LNCaP clone FGC (cell line): ENCODE measurements around the gene ZSWIM2.

Source experiments
- DNase-seq: peaks from one replicate; pipeline ENCODE4 v3.0.0-alpha.2; 2011; ENCODE audit warnings: low read depth
- H3K4me3 ChIP-seq: 2 replicates; pipeline ENCODE4 v1.5.1; 2011; ENCODE audit warnings: mild to moderate bottlenecking, low read depth, low read length, control low read depth
- TF ChIP-seq, protein P1 (sequence below): IDR thresholded peaks from 2 replicates; pipeline ENCODE4 v1.5.1; 2012; ENCODE audit warnings: mild to moderate bottlenecking; ENCODE audit not compliant: control insufficient read depth, insufficient read depth; ENCODE audit errors: extremely low read depth

ZSWIM2 gene

DNA sequence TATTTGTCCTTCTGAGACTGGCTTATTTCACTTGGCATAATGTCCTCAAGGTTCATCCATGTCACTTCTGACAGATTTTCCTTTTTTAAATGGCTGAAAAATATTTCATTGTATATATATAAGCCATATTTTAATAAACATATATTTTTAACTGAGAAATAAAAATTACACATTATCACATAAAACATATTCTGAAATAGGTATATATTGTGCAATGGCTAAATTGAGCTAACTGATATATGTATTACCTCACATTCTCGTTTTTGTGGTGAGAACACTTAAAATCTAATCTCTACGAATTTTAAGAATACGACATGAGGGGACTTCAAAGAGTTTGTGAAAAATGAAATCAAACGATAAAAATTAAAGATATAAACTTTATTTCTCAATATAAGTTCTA is 25.7 kb upstream of the ZSWIM2 start:
- TF ChIP-seq, protein P1, sequence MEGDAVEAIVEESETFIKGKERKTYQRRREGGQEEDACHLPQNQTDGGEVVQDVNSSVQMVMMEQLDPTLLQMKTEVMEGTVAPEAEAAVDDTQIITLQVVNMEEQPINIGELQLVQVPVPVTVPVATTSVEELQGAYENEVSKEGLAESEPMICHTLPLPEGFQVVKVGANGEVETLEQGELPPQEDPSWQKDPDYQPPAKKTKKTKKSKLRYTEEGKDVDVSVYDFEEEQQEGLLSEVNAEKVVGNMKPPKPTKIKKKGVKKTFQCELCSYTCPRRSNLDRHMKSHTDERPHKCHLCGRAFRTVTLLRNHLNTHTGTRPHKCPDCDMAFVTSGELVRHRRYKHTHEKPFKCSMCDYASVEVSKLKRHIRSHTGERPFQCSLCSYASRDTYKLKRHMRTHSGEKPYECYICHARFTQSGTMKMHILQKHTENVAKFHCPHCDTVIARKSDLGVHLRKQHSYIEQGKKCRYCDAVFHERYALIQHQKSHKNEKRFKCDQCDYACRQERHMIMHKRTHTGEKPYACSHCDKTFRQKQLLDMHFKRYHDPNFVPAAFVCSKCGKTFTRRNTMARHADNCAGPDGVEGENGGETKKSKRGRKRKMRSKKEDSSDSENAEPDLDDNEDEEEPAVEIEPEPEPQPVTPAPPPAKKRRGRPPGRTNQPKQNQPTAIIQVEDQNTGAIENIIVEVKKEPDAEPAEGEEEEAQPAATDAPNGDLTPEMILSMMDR, result no peak
- DNase-seq, result no peak
- no peak overlapping the region for H3K4me3 ChIP-seq

GRCh38 chr2:186871881-186872280 is 22.9 kb upstream of the ZSWIM2 start:
- no peak for DNase-seq
- TF ChIP-seq, protein P1, result no peak
- H3K4me3 ChIP-seq, result no peak overlapping the region

- no peak overlapping the region for H3K4me3 ChIP-seq
- TF ChIP-seq, protein P1, result no peak
- peak; percentile 19 for DNase-seq
Measured at GRCh38 chr2:186868344-186868743, 19.4 kb upstream of the ZSWIM2 start.

DNA sequence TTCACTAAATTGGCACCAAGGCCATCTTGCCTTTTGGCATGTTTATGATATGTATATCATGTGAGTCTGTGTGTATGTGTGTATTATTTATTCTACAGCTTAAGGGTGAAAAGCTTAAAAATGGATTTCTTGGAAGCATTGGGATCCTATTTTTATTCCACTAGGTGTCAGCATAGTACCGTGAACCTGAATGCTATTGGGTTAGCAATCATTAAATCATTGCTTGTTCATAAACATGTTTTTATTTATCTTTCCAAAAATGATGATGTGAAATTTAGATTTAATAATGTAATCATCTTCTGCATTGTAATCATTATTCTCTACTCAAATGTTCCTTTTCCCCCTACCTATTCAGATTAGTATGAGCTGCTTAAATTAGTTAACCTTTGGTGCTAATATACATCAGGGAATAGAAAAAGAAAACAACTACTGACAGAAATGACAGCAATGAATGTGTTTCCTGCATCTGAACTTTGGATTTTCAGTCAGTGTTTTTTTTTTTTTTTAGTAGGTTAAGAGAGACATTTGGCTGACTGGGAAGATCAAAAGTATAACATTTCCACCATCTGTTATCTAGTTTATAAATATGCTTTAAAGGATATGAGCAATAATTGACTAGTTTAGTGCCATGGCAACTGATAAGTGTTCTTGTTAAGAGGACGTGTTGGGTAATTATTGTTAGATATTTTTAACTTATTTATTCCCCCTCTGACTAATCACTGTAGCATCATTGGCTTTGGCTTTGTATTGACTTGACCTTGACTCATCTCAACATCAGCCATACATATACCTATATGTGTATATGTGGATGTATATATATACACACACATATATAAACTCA is 14.1 kb upstream of the ZSWIM2 start:
- TF ChIP-seq, protein P1, result peak; percentile 61
- H3K4me3 ChIP-seq, result no peak overlapping the region
- DNase-seq, result no peak

DNA sequence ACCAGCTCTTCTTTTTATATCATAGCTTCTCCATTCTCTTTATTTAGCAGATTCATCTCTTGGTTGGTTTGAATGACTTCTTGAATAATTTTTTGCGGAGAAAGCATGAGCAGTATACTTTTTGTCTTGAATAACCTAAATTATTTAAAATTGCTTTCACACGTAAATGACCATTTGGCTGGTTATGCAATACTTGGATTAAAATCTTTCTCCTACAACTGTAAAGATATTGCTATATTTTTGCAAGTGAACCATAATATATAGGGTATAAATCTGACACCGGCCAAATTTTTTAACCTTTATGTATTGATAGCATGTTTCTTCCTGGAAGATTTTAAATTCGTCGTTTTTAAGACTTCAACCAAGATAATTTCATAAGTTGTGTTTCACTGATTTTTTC is 6.2 kb upstream of the ZSWIM2 start:
- DNase-seq, result no peak
- TF ChIP-seq, protein P1, result no peak
- H3K4me3 ChIP-seq, result no peak overlapping the region

DNA sequence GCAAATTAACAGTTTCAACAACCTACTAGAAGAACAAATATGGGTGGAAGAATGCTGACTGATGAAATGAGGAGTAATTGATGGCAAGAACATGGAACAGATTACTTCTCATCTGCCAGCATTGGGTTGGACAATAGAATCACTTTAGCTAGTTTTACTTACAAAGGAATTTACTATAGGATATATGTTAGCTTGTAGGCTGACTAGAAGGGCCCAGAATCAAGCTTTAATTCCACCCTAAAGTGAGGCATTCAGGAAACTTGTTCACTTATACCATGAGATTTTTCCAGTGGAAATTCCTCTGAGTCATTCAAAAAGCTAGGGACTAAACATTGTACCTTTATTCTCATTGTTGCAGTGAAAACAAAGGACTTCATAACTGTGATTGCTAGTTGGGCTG is 5.0 kb upstream of the ZSWIM2 start:
- no peak overlapping the region for H3K4me3 ChIP-seq
- no peak for DNase-seq
- TF ChIP-seq, protein P1, result no peak

DNA sequence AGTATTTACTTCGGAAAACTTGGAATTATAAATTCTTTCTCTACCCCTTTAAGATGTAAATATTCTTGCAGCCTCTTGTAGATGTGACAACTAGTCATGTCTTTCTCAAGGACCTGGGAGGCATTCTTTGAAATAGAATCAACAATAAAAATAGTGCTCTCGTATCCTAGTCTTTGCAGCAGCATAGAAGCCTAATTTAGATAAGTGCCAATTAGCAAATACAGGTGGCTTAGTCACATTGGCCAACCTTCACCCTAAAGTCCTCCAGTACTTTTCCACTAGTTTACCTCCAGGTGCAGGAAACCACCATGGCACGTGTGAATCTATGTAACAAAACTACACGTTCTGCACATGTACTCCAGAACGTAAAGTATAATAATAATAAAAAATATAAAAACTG is 3.5 kb upstream of the ZSWIM2 start:
- TF ChIP-seq, protein P1, result no peak

More for the DNA sequence above, 3.5 kb upstream of the ZSWIM2 start:
- DNase-seq, result no peak
- H3K4me3 ChIP-seq, result no peak overlapping the region
